GM10248 (cell line): ENCODE results near the gene EEF1A1.
"Not testable (repeated sequence)": the region's sequence is repeated elsewhere in the genome, so short reads cannot be mapped to it uniquely, and the experiment has no call there.

Source experiments
- CTCF ChIA-PET: fragments of 300-600 bp; sonication (Branson Sonifier 250); formaldehyde crosslinking; extraction: SDS; loops from one replicate; lab custom pipeline; 2021; ENCODE audit warnings: antibody characterized with exemption; lab: Yijun Ruan, JAX
- POLR2A ChIA-PET: fragments of 350-650 bp; sonication (Branson Sonifier 250); formaldehyde crosslinking; extraction: SDS; loops from one replicate; lab custom pipeline; 2020; ENCODE audit warnings: antibody characterized with exemption; lab: Yijun Ruan, JAX
- DNase-seq: peaks from one replicate; pipeline ENCODE4 v3.0.0; 2012; ENCODE audit errors: extremely low spot score
- TF ChIP-seq, protein P1 (sequence below): IDR thresholded peaks from 2 replicates; pipeline ENCODE4 v1.5.1; 2012; ENCODE audit warnings: mild to moderate bottlenecking, low read depth; ENCODE audit errors: extremely low read depth, missing control alignments, control extremely low read depth

The EEF1A1 gene

DNA sequence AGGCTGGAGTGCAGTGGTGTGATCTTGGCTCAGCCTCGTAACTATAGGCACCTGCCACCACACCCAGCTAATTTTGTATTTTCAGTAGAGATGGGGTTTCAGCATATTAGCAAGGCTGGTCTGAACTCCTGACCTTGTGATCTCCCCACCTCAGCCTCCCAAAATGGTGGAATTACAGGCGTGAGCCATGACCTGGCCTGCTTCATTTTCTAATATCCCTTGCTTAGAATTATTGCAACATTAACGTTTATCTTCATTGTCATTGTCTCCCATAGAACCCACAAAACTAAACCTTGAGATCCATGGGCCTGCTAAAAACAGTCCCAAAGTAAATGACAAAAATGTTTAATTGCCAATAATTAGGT is 6.1 kb downstream of the EEF1A1 start:
- DNase-seq = no peak
- CTCF ChIA-PET = interaction anchor here (1.2 to 4.7 kb wide), 5 partner anchors 18 to 138 kb away, joined by 5 to 53 read pairs (median 17); no protein-coding TSS in a partner anchor
- TF ChIP-seq, protein P1, sequence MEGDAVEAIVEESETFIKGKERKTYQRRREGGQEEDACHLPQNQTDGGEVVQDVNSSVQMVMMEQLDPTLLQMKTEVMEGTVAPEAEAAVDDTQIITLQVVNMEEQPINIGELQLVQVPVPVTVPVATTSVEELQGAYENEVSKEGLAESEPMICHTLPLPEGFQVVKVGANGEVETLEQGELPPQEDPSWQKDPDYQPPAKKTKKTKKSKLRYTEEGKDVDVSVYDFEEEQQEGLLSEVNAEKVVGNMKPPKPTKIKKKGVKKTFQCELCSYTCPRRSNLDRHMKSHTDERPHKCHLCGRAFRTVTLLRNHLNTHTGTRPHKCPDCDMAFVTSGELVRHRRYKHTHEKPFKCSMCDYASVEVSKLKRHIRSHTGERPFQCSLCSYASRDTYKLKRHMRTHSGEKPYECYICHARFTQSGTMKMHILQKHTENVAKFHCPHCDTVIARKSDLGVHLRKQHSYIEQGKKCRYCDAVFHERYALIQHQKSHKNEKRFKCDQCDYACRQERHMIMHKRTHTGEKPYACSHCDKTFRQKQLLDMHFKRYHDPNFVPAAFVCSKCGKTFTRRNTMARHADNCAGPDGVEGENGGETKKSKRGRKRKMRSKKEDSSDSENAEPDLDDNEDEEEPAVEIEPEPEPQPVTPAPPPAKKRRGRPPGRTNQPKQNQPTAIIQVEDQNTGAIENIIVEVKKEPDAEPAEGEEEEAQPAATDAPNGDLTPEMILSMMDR = no peak
- POLR2A ChIA-PET = interaction anchor here (0.6 to 1.3 kb wide), 4 partner anchors 13 to 72 kb away, joined by 3 to 6 read pairs (median 4); partner anchors contain the start of gene MTO1

DNA sequence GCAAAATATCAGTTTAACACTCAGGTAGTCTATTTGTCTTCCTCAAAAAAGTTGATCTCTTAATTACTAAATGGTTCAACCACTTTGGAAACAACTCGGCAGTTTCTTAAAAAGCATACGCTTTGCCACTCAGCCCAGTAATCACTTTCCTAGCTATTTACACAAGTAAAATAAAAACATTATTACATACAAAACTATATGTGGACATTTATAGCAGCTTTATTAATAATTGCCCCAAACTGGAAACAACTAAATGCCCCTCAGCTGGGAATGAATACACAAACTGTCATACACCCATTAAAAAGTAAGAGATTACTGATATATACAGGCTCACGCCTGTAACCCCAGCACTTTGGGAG is 7.4 kb downstream of the EEF1A1 start:
- POLR2A ChIA-PET = interaction anchor here (0.6 to 2.0 kb wide), 11 partner anchors 8 to 139 kb away, joined by 3 to 23 read pairs (median 5); partner anchors contain the start of genes CGAS, EEF1A1 and MTO1
- CTCF ChIA-PET = interaction anchor here (0.8 to 4.7 kb wide), 8 partner anchors 17 to 139 kb away, joined by 3 to 53 read pairs (median 7); no protein-coding TSS in a partner anchor
- TF ChIP-seq, protein P1 = no peak
- DNase-seq = no peak

DNA sequence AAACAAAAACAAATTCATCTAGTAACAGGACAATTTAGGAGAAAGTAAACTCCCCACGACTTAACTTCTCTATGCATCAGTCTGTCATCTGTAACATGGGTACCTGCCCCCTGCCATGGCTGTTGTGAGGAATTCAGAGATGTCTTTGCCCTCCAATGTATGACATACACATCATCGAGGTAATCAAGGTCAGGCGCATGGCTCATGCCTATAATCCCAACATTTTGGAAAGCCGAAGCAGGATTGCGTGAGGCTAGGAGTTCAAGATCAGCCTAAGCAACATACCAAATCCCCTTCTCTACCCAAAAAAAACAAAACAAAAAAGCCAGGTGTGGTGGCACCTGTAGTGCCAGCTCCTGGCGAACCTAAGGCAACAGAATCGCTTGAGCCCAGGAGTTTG is 9.0 kb downstream of the EEF1A1 start:
- TF ChIP-seq, protein P1 = no peak
- no peak for DNase-seq
- POLR2A ChIA-PET = interaction anchor here (0.7 to 2.0 kb wide), 4 partner anchors 10 to 61 kb away, joined by 3 to 23 read pairs (median 4); partner anchors contain the start of genes EEF1A1 and MTO1
- CTCF ChIA-PET = interaction anchor here (1.2 to 4.7 kb wide), 3 partner anchors 15 to 100 kb away, joined by 3 to 53 read pairs (median 17); no protein-coding TSS in a partner anchor

DNA sequence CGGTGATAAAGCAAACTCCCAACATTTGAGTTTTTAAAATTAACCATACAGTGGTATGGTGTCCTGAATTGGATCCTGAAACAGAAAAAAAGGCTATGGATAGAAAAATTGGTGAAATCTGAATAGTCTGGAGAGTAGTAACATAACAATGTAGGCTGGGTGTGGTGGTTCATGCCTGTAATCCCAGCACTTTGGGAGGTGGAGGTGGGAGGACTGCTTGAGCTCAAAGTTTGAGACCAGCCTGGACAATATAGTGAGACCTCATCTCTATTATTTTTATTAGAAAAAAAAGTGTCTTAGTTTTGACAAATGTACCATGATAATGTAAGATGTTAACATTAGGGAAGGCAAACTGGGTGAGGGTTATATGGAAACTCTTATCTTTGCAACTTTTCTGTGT is 11.0 kb downstream of the EEF1A1 start:
- POLR2A ChIA-PET = interaction anchor here (0.7 to 2.9 kb wide), 3 partner anchors 11 to 49 kb away, joined by 3 to 16 read pairs (median 4); partner anchors contain the start of genes EEF1A1 and MTO1
- CTCF ChIA-PET = interaction anchor here (2.0 kb wide), 1 partner anchor 13 kb away, joined by 10 read pairs; no protein-coding TSS in a partner anchor
- TF ChIP-seq, protein P1 = no peak
- no peak for DNase-seq

DNA sequence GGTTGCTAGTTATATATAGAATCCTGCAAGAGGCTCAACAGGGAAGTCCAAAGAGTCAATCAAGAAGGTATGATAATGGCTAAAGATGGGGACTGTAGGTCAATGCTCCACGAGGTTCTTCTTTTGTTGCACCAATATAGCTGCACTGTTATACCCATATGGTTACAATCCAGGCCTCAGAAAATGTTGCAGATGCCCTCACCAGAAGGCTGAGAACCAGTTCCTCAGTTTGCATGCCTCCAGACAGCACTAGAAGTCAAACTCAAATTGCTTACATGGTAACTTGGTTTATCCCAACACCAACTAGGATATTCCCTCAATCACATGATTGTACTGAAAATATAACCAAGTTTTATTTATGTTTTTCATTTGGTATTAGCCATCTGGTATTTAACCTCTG is 12.1 kb downstream of the EEF1A1 start:
- ChIA-PET POLR2A (interaction anchor here (1.0 to 2.9 kb wide), 2 partner anchors 12 to 47 kb away, joined by 3 to 16 read pairs; partner anchors contain the start of genes EEF1A1 and MTO1), CTCF (interaction anchor here (0.6 to 2.0 kb wide), 3 partner anchors 12 to 104 kb away, joined by 3 to 10 read pairs (median 3); no protein-coding TSS in a partner anchor)
- TF ChIP-seq, protein P1 = no peak
- DNase-seq = no peak

DNA sequence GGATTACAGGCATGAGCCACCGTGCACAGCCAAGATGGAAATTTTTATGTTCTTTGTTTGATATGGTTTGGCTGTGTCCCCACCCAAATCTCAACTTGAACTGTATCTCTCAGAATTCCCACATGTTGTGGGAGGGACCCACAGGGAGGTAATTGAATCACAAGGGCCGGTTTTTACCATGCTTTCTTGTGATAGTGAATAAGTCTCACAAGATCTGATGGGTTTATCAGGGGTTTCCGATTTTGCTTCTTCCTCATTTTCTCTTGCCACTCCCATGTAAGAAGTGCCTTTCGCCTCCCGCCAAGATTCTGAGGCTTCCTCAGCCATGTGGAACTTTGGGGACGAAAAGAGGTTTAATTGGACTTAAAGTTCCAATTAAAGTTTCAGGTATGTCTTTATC is 14.6 kb downstream of the EEF1A1 start:
- CTCF ChIA-PET = interaction anchor here (1.1 kb wide), 1 partner anchor 9 kb away, joined by 3 read pairs; no protein-coding TSS in a partner anchor
- no peak for DNase-seq
- TF ChIP-seq, protein P1 = no peak
- POLR2A ChIA-PET = no interaction called here

DNA sequence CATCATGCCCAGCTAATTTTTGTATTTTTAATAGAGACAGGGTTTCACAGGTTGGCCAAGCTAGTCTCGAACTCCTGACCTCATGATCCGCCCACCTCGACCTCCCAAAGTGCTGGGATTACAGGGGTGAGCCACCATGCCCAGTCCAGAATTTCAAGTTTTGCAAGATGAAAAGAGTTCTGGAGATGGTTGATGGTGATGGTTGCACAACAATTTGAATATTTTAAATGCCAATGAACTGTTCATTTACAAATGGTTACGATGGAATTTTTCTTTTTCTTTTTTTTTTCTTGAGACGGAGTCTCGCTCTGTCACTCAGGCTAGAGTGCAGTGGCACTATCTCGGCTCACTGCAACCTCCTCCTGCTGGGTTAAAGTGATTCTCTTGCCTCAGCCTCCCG is 15.1 kb downstream of the EEF1A1 start:
- POLR2A ChIA-PET, CTCF ChIA-PET, DNase-seq: not testable (repeated sequence)
